ENCODE results near the gene TMEM38A.

GRCh38 chr19:16668176-16668575 is 7.2 kb downstream of the TMEM38A start:
- TF ChIP-seq CTCF (IDR thresholded peaks at IDR 0.05), result no peak
- no peak for TF ChIP-seq POLR2A (IDR thresholded peaks at IDR 0.05)
